AG09309 (cell line): ENCODE data around the gene DMXL2.

ENCODE experiments used
- DNase-seq: peaks from one replicate; pipeline ENCODE4 v3.0.0-alpha.2; 2010; ENCODE audit warnings: low read depth
- H3K4me3 ChIP-seq: 2 replicates; pipeline ENCODE4 v1.5.1; 2011; ENCODE audit warnings: mild to moderate bottlenecking, low read depth, low read length, moderate library complexity; ENCODE audit not compliant: control insufficient read depth
- CTCF ChIP-seq: IDR thresholded peaks from 2 replicates; pipeline ENCODE4 v1.5.1; 2011; ENCODE audit warnings: mild to moderate bottlenecking, low read depth, low read length, inconsistent platforms; ENCODE audit not compliant: insufficient read depth, control insufficient read depth; ENCODE audit errors: missing control alignments

Gene DMXL2

GRCh38 chr15:51526955-51527354 is 95.6 kb downstream of the DMXL2 start:
- no peak overlapping the region for H3K4me3 ChIP-seq
- no peak for DNase-seq
- TF ChIP-seq CTCF, result no peak

- no peak for DNase-seq
- H3K4me3 ChIP-seq, result no peak overlapping the region
- no peak for TF ChIP-seq CTCF
Measured at GRCh38 chr15:51524376-51524775, 98.2 kb downstream of the DMXL2 start.

GRCh38 chr15:51516291-51516690 is 106.3 kb downstream of the DMXL2 start:
- no peak overlapping the region for H3K4me3 ChIP-seq
- no peak for TF ChIP-seq CTCF
- no peak for DNase-seq

GRCh38 chr15:51505251-51505650 is 117.3 kb downstream of the DMXL2 start:
- no peak for TF ChIP-seq CTCF
- H3K4me3 ChIP-seq, result no peak overlapping the region
- DNase-seq, result no peak

GRCh38 chr15:51503003-51503402 is 119.6 kb downstream of the DMXL2 start:
- H3K4me3 ChIP-seq, result no peak overlapping the region
- no peak for TF ChIP-seq CTCF
- no peak for DNase-seq

- peak; percentile 68 for TF ChIP-seq CTCF
- H3K4me3 ChIP-seq, result no peak overlapping the region
- peak; percentile 3 for DNase-seq
Measured at GRCh38 chr15:51499379-51499976, 123.1 kb downstream of the DMXL2 start.

GRCh38 chr15:51497806-51498205 is 124.8 kb downstream of the DMXL2 start:
- TF ChIP-seq CTCF, result no peak
- no peak for DNase-seq
- H3K4me3 ChIP-seq, result no peak overlapping the region
